ENCODE data around the gene PALLD. TPM values are rescaled to one million over a fixed set of nuclear protein-coding genes. Genes with fewer than 3 reads are reported as not detected.

The PALLD gene
- total and polyA plus RNA-seq, 2 donors (not counting 3 experiments of a cell fraction or from before 2014, with no cell fraction given) = 13.4 to 48.2 TPM

GRCh38 chr4:168737806-168738172 lies 240.9 kb downstream of the PALLD start:
- no peaks in the 10 kb centered on the region for H3K79me2 ChIP-seq (ENCODE audit: control insufficient read depth, insufficient read depth, low read length)
- H2AFZ ChIP-seq (ENCODE audit: low read depth, low read length) = no peak overlapping the region
- no peaks in the 10 kb centered on the region for H4K20me1 ChIP-seq (replicated peaks; ENCODE audit: control insufficient read depth, extremely low read depth, insufficient read depth, low read length)
- TF ChIP-seq MYC (IDR thresholded peaks at IDR 0.05; ENCODE audit: low read depth, low read length) (no peak), JUN (IDR thresholded peaks at IDR 0.05; ENCODE audit: borderline replicate concordance, insufficient read depth, insufficient read length, low read depth) (no peak), POLR2A (IDR thresholded peaks at IDR 0.05; ENCODE audit: low read depth, low read length) (no peak), POLR2AphosphoS5 (IDR thresholded peaks at IDR 0.05; ENCODE audit: insufficient read depth, low read depth, low read length) (no peak), EZH2 (IDR thresholded peaks at IDR 0.05; ENCODE audit: borderline replicate concordance, low read depth, low read length, severe bottlenecking) (no peak), FOS (IDR thresholded peaks at IDR 0.05; ENCODE audit: borderline replicate concordance, insufficient read depth, low read length) (no peak), GATA2 (IDR thresholded peaks at IDR 0.05; ENCODE audit: insufficient read depth, insufficient read length, low read depth, low read length) (no peak)
- TF ChIP-seq, protein P1, sequence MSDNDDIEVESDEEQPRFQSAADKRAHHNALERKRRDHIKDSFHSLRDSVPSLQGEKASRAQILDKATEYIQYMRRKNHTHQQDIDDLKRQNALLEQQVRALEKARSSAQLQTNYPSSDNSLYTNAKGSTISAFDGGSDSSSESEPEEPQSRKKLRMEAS (IDR thresholded peaks at IDR 0.05; ENCODE audit: insufficient read depth, insufficient read length) = no peak
- TF ChIP-seq, protein P2, sequence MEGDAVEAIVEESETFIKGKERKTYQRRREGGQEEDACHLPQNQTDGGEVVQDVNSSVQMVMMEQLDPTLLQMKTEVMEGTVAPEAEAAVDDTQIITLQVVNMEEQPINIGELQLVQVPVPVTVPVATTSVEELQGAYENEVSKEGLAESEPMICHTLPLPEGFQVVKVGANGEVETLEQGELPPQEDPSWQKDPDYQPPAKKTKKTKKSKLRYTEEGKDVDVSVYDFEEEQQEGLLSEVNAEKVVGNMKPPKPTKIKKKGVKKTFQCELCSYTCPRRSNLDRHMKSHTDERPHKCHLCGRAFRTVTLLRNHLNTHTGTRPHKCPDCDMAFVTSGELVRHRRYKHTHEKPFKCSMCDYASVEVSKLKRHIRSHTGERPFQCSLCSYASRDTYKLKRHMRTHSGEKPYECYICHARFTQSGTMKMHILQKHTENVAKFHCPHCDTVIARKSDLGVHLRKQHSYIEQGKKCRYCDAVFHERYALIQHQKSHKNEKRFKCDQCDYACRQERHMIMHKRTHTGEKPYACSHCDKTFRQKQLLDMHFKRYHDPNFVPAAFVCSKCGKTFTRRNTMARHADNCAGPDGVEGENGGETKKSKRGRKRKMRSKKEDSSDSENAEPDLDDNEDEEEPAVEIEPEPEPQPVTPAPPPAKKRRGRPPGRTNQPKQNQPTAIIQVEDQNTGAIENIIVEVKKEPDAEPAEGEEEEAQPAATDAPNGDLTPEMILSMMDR (IDR thresholded peaks at IDR 0.05; ENCODE audit: extremely low read depth in 1 of 2, insufficient read depth in 1 of 2, low read depth in 1 of 2, low read length in 2 of 2) = no peak
- no peaks in the 10 kb centered on the region for H3K9me1 ChIP-seq (replicated peaks; ENCODE audit: control insufficient read depth, extremely low read depth, insufficient read depth, low read length)
- ChIA-PET POLR2A (no interaction called here), CTCF (interaction anchor here (0.6 kb wide), 1 partner anchor 184 kb away, joined by 6 read pairs; no protein-coding TSS in a partner anchor)
- no peak overlapping the region for H3K9ac ChIP-seq (replicated peaks; ENCODE audit: extremely low read depth, insufficient read depth, low read length)
- intact Hi-C loops (cut with micrococcal nuclease) (no loop called here), dilution Hi-C loops (cut with MboI; ENCODE audit: extremely low pct_ligation_motif_present, low sequenced_read_pairs) (no loop called here)
- H3K36me3 ChIP-seq (ENCODE audit: control insufficient read depth in 2 of 2, extremely low read depth in 1 of 2, insufficient read depth in 2 of 2, low read length in 2 of 2) = no peaks in the 10 kb centered on the region
- H3K4me2 ChIP-seq (ENCODE audit: insufficient read depth, low read length) = no peak overlapping the region
- H3K27ac ChIP-seq (ENCODE audit: insufficient read depth, low read depth, low read length) = no peak overlapping the region
- H3K27me3 ChIP-seq (ENCODE audit: control insufficient read depth in 2 of 2, insufficient read depth in 2 of 2, low read length in 2 of 2) = no peaks in the 10 kb centered on the region
- H3K4me3 ChIP-seq (replicated peaks in 1 of 3; ENCODE audit: insufficient read depth in 1 of 3, low read depth in 1 of 3, low read length in 3 of 3) = no peak overlapping the region
- no peaks in the 10 kb centered on the region for H3K9me3 ChIP-seq (replicated peaks; ENCODE audit: control insufficient read depth, insufficient read depth, low read length)
- no TSS peak for BruUV-seq (replicated peaks)
- no peaks in the 10 kb centered on the region for H3K4me1 ChIP-seq (ENCODE audit: control insufficient read depth, extremely low read depth, insufficient read depth, low read length)
- FAIRE-seq = no peak
- no peak for DNase-seq (ENCODE audit: low read depth, low spot score)

Measured in endothelial cell of umbilical vein (primary cell).